K562 (cell line): ENCODE measurements around the gene RPL15. TPM values are rescaled to one million over a fixed set of nuclear protein-coding genes. Genes with fewer than 3 reads are reported as not detected.
A peak's percentile ranks its signal among the peaks of the same experiment; 100 is the strongest.

Experiments
- ASH1L ChIP-seq: fragments of 450-650 bp; IDR thresholded peaks from 2 replicates; pipeline ENCODE4 v1.6.1; 2018; ENCODE audit warnings: borderline replicate concordance, mild to moderate bottlenecking, low read depth; ENCODE audit not compliant: partially characterized antibody
- E2F6 ChIP-seq, 2 experiments: IDR thresholded peaks; 2 replicates each; pipeline ENCODE4 v1.6.1; 2011; ENCODE audit warnings: borderline replicate concordance in 1 of 2, control low read depth in 1 of 2, low read depth in 1 of 2, low read length in 1 of 2, mild to moderate bottlenecking in 1 of 2, mixed read lengths in 1 of 2, moderate library complexity in 1 of 2; ENCODE audit not compliant: insufficient read depth in 1 of 2, insufficient read length in 1 of 2, poor library complexity in 1 of 2, severe bottlenecking in 1 of 2; ENCODE audit errors: extremely low read depth in 1 of 2
- EWSR1 ChIP-seq: fragments of 450-650 bp; IDR thresholded peaks from 2 replicates; pipeline ENCODE4 v1.6.1; 2018; ENCODE audit warnings: borderline replicate concordance, mild to moderate bottlenecking, low read depth, moderate library complexity; ENCODE audit not compliant: partially characterized antibody
- NBN ChIP-seq: fragments of 450-650 bp; IDR thresholded peaks from 2 replicates; pipeline ENCODE4 v1.6.1; 2016; ENCODE audit warnings: low read depth, mild to moderate bottlenecking
- NFE2 ChIP-seq: IDR thresholded peaks from 2 replicates; pipeline ENCODE4 v1.6.1; 2014; ENCODE audit warnings: antibody characterized with exemption, low read depth
- NFIC ChIP-seq: fragments of 450-650 bp; IDR thresholded peaks from 2 replicates; pipeline ENCODE4 v1.6.1; 2017; ENCODE audit warnings: mild to moderate bottlenecking, inconsistent platforms
- NONO ChIP-seq, 2 experiments: fragments of 200-400 bp in 1 of 2; fragments of 450-650 bp in 1 of 2; formaldehyde crosslinking in 1 of 2; IDR thresholded peaks; 2 replicates each; pipeline ENCODE4 v1.6.1; 2017; ENCODE audit warnings: low read depth in 2 of 2, mild to moderate bottlenecking in 2 of 2, moderate library complexity in 2 of 2, low read length in 1 of 2
- RFX7 ChIP-seq: fragments of 250-450 bp; sonication (Bioruptor Pico); IDR thresholded peaks from 2 replicates; pipeline ENCODE4 v1.5.1; 2021; ENCODE audit warnings: mild to moderate bottlenecking
- RHOXF2B ChIP-seq: fragments of 250-450 bp; sonication (Bioruptor Pico); conservative IDR thresholded peaks from 2 replicates; pipeline ENCODE4 v1.5.1; 2021
- SREBF1 ChIP-seq: fragments of 150-350 bp; IDR thresholded peaks from 2 replicates; pipeline ENCODE4 v1.6.1; 2014; ENCODE audit warnings: antibody characterized with exemption, low read depth, low read length, borderline replicate concordance
- TRIM24 ChIP-seq, 2 experiments: fragments of 450-650 bp; IDR thresholded peaks; 2 replicates each; pipeline ENCODE4 v1.6.1; 2016
- UBTF ChIP-seq, 2 experiments: IDR thresholded peaks; 2 replicates each; pipeline ENCODE4 v1.6.1; 2012; ENCODE audit warnings: improper control_type of control experiment in 2 of 2, low read depth in 2 of 2, low read length in 2 of 2, borderline replicate concordance in 1 of 2
- ZNF3 ChIP-seq: fragments of 250-450 bp; sonication (Bioruptor Pico); IDR thresholded peaks from 2 replicates; pipeline ENCODE4 v1.5.0; 2021; ENCODE audit warnings: mild to moderate bottlenecking, moderate library complexity
- ZNF639 ChIP-seq, 2 experiments: fragments of 200-800 bp in 1 of 2; sonication (Bioruptor generic) in 1 of 2; sonication (generic) in 1 of 2; formaldehyde crosslinking in 1 of 2; IDR thresholded peaks in 1 of 2; conservative IDR thresholded peaks in 1 of 2; 2 replicates each; pipeline versions ENCODE4 v1.5.0 to v1.6.1; 2016 to 2020; ENCODE audit warnings: missing compliant biosample characterization in 1 of 2, missing genetic modification characterization in 1 of 2, missing genetic modification reagents in 1 of 2
- polyA plus RNA-seq, 8 experiments: library from polyadenylated mRNA; depleted of rRNA in 4 of 8; stranded (reverse) in 5 of 8; unstranded in 3 of 8; fragments of >200 nt; fragmentation: Nextera tagmentation in 2 of 8; fragmentation: Illumina TruSeq in 1 of 8; extraction: Ambion mirVana in 2 of 8; extraction: Trizol in 1 of 8; gene quantifications; 2 replicates each; pipeline versions ENCODE4 v1.2.1 to v1.2.3, GENCODE V29; 2011 to 2014; ENCODE audit warnings: inconsistent platforms in 1 of 8, missing spikeins in 1 of 8
- total RNA-seq, 7 experiments: library from RNA; depleted of rRNA in 6 of 7; stranded (reverse); fragments of >200 nt in 6 of 7; fragmentation: Illumina TruSeq in 2 of 7; extraction: Trizol in 2 of 7; gene quantifications; 2 replicates each; pipeline versions ENCODE4 v1.2.1 to v1.2.3, GENCODE V29; 2011 to 2021; ENCODE audit warnings: low replicate concordance in 1 of 7
- TF ChIP-seq, protein P1 (sequence below): fragments of 250-450 bp; sonication (Bioruptor Pico); IDR thresholded peaks from 2 replicates; pipeline ENCODE4 v1.8.0; 2022; ENCODE audit warnings: inconsistent platforms
- TF ChIP-seq, protein P2 (sequence below): sonication (generic); formaldehyde crosslinking; IDR thresholded peaks from 2 replicates; pipeline ENCODE4 v1.8.0; 2022; ENCODE audit warnings: missing genetic modification reagents, mild to moderate bottlenecking, borderline replicate concordance
- TF ChIP-seq, protein P3 (sequence below): fragments of 450-650 bp; formaldehyde crosslinking; conservative IDR thresholded peaks from 2 replicates; pipeline ENCODE4 v1.4.0; 2022; ENCODE audit warnings: mild to moderate bottlenecking, missing genetic modification characterization

Gene RPL15
- total and polyA plus RNA-seq, 9 of the 15 experiments (the other 6 are each of a cell fraction or from before 2014, with no cell fraction given), result 2,393 to 8,850 (median 3,928) TPM

- TF ChIP-seq, protein P1, sequence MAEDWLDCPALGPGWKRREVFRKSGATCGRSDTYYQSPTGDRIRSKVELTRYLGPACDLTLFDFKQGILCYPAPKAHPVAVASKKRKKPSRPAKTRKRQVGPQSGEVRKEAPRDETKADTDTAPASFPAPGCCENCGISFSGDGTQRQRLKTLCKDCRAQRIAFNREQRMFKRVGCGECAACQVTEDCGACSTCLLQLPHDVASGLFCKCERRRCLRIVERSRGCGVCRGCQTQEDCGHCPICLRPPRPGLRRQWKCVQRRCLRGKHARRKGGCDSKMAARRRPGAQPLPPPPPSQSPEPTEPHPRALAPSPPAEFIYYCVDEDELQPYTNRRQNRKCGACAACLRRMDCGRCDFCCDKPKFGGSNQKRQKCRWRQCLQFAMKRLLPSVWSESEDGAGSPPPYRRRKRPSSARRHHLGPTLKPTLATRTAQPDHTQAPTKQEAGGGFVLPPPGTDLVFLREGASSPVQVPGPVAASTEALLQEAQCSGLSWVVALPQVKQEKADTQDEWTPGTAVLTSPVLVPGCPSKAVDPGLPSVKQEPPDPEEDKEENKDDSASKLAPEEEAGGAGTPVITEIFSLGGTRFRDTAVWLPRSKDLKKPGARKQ (CRISPR knock-in tag), result no peak
- TF ChIP-seq NONO (IDR thresholded peaks at IDR 0.05; ENCODE audit: low read depth in 2 of 2, low read length in 1 of 2) (no peak), NFE2 (no peak), NBN (no peak), UBTF (IDR thresholded peaks at IDR 0.05; ENCODE audit: borderline replicate concordance in 1 of 2, low read depth in 2 of 2, low read length in 2 of 2) (no peak), NFIC (no peak), EWSR1 (no peak), ASH1L (no peak), E2F6 (IDR thresholded peaks at IDR 0.05; ENCODE audit: borderline replicate concordance in 1 of 2, extremely low read depth in 1 of 2, insufficient read depth in 1 of 2, insufficient read length in 1 of 2, low read depth in 1 of 2, low read length in 1 of 2, poor library complexity in 1 of 2, severe bottlenecking in 1 of 2) (no peak), TRIM24 (IDR thresholded peaks at IDR 0.05) (peak; percentile 79), RHOXF2B (no peak), ZNF639 (CRISPR knock-in tag; conservative IDR thresholded peaks at IDR 0.05 in 1 of 2, IDR thresholded peaks at IDR 0.05 in 1 of 2) (no peak), RFX7 (no peak), ZNF3 (no peak), SREBF1 (no peak)
- TF ChIP-seq, protein P2, sequence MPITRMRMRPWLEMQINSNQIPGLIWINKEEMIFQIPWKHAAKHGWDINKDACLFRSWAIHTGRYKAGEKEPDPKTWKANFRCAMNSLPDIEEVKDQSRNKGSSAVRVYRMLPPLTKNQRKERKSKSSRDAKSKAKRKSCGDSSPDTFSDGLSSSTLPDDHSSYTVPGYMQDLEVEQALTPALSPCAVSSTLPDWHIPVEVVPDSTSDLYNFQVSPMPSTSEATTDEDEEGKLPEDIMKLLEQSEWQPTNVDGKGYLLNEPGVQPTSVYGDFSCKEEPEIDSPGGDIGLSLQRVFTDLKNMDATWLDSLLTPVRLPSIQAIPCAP (CRISPR knock-in tag), result no peak
- TF ChIP-seq, protein P3, sequence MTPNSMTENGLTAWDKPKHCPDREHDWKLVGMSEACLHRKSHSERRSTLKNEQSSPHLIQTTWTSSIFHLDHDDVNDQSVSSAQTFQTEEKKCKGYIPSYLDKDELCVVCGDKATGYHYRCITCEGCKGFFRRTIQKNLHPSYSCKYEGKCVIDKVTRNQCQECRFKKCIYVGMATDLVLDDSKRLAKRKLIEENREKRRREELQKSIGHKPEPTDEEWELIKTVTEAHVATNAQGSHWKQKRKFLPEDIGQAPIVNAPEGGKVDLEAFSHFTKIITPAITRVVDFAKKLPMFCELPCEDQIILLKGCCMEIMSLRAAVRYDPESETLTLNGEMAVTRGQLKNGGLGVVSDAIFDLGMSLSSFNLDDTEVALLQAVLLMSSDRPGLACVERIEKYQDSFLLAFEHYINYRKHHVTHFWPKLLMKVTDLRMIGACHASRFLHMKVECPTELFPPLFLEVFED (CRISPR knock-in tag), result no peak
Observed at GRCh38 chr3:23938688-23939087, 21.8 kb downstream of the RPL15 start (continued).
